Measurements from ENCODE around the gene NUP88.

The NUP88 gene

DNA sequence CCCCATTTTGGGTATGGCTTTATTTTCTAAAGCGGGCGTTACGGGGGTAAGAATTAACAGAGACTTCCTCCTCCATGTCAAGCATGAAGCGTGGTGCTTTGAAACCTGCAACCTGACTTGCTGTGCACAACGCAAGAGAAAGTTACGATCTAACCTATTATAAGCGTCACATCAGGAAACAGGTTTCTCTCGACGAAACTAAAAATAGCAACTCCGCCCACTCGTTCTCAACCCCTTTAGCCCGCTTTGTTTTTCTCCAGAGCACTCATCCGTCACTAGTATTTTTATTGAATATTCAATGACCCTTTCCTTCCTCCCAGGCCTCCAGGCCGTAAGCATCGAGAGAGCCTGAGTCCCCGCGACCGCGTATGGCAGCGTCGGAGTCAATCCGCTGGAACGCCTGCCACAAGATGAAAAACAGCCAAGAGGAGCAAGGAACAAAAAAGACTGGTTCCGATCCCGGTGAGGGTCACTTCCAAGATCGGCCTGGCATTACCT, 555 bp downstream of the NUP88 start:
- no peak for DNase-seq

DNA sequence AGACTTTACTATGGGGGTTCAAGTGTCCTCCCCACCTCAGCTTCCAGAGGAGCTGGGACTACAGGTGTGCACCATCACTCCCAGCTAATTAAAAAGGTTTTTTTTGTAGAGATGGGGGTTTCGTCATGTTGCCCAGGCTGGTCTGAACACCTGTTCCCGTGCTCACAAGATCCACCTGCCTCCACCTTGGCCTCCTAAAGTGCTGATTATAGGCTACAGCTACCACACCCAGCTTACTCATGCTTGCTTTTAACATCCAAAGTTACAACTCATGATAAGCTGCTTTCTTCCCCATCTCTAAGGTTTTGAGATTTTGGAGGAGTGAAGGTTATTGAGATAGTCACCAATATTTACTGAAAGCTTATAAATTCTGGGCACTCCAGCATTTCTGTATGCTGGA, 2.6 kb downstream of the NUP88 start:
- no peak for DNase-seq

DNA sequence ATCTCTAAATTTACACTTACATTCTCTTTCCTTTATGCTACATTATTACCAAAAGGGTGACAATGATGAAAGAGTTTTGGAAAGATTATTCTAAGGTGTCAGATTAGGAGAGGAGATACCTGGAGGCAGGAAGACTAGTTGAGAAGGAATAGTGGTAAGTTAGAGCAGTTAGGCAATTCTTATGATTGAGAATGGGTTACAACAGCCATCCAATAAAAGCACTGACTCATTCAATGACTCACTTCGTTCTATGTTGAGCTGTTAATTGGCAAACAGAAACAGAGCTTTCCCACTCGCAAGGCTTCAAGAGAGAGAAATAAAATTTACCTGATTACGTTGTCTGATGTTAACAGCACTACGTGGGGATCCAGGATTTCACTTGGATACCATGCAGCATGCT, 5.8 kb downstream of the NUP88 start:
- no peak for DNase-seq

DNA sequence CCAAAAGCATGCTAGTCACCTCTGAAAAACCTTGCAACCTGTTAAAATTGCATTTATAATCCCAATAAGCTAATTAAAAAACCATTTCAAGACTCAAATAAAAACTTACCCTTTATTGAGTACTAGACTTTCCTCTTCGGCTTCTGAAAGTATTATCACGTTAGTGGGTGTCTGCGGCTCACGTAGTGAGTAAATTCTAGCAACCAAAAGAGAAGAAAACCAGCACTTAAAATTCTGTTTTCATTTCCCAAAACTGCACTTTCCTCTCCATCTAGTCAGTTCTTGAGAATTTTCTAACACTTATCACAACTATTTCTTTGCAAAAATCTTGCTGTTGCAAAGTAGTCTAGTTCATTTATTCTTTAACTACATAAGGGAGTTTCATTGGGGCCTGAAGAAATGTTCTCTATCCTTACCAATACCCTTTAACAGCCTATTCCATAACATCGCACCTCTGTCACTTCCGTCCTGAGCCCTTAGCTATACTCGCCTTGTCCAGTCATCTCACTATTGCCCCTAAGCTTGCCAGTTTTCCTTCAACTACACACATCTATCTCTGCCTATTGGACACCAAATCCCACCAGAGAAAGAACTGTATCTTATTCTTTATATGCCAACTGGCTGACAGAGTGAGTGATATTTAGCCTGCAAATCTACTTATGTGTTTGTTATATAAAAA, 8.7 kb downstream of the NUP88 start:
- no peak for DNase-seq

- no peak for DNase-seq
Observed at GRCh38 chr17:5408186-5408585, 11.3 kb downstream of the NUP88 start.

DNA sequence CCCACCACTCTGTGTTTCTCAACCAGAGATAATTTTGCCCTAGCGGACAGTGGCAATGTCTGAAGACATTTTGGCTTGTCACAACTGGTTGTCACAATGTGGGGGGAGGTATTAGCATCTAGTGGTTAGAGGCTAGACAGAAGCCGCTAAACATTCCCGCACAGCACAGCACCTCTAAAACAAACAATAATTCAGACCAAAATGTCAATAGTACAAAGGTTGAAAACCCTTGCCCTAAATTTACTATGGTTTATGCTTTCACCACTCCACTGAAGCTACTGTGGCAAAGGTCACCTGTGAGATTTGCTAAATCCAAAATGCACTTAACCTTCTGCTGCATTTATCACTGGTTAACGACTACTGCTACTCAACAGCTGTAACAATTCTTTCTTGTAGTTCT, 14.1 kb downstream of the NUP88 start:
- DNase-seq = no peak

DNA sequence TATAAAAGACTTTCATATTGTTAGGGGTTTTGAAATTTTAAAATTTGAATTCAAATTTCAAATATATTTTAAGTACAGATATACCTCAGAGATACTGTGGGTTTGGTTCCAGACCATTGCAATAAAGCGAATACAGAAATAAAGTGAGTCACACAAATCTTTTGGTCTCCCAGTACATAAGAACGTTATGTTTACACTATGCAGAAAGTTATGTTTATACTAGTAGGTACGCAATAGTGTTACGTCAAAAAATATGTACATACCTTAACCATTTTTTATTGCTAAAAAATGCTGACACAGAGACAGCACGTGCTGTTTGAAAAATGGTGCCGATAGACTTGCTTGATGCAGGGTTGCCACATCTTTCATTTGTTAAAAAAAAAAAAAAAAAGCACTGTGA, 19.7 kb downstream of the NUP88 start:
- DNase-seq = no peak

GRCh38 chr17:5396612-5397011, 22.9 kb downstream of the NUP88 start:
- no peak for DNase-seq

DNA sequence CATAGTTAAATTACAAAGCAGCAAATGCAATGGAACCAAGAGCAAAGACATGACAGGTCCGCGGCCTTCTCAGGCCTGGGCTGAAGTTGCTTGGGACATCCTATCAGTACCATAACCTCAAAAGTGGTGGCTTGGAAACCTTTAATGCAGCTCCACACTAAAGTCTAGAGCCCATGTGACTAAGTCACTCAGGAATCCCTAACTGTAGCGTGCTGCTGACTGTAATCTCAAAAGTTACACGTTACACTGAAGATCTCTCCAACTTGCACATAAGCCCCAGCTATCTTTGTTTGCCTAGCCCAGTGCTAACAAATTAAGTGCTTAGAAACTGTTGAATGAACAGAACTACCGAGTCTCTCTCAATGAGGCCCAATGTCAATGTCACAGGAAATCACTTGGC, 27.8 kb downstream of the NUP88 start:
- DNase-seq = no peak

DNA sequence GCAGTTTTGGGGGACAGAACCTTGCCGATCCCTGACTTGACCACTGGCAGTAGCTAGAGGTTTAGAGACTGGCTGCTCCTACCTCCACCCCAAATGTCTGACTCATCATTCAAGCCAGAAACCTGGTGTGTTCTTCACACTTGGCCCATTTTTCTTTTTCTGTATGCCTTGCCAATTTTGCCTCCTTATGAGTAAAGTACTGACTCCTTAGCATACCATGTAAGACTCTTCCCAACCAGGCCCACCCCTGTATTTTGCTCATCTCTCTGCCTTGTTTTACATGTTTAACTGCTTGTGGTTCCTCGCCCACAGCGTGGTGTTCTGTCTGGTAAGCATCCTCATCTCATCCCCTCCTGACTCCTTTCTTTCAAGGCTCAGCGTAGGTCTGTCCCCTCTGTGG, 37.9 kb downstream of the NUP88 start:
- no peak for DNase-seq

- no peak for DNase-seq
Observed at GRCh38 chr17:5380491-5381135, 38.8 kb downstream of the NUP88 start.

GRCh38 chr17:5379351-5380107, 39.9 kb downstream of the NUP88 start:
- DNase-seq = no peak

DNA sequence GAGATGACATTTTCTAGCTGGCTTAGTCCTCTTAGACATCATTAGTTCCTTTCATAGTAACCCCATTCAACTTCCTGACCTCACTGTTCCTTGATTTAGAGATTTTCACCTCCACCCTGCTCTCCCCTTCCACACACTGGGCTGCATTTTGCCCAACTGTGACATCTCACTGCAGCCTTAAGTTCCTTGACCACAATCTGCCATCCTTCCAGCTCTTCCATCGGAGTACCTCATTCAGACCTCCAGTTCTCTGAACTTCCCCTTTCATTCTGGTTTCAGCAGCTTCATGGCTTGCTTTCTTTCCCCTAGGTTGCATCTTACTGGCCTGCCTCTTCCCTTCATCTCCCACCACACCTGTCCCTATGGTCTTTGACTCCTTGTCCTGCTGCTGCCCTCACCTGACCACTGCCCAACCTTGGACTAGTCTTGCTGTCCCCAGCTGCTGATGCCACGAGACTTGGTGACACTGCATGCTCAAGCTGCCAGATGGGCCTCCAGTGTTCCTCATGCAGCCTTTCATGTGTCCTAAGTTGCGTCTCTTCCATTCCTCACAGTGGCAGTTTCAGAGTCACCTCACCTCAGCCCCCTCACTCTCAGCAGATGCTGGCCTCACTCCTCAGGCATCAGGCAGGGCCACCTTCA, 40.8 kb downstream of the NUP88 start:
- no peak for DNase-seq

DNA sequence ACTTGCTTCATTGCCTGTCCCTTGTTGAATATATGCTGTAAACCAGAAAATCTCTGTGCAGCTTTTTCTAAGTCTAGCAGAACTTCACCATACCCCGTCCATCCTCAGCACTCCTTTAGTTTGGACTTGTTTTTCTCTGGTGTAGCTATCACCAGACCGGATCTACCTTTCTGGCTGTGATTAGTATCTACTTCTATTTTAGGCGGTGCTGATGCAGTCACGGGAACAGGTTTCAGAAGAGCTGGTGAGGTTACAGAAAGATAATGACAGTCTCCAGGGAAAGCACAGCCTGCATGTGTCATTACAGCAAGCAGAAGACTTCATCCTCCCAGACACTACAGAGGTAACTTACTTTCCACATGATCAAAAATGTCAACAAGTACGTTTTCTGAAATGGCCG, 46.4 kb downstream of the NUP88 start:
- DNase-seq = no peak

- no peak for DNase-seq
Observed at GRCh38 chr17:5370411-5370810, 49.1 kb downstream of the NUP88 start.

- no peak for DNase-seq
Observed at GRCh38 chr17:5365831-5366230, 53.6 kb downstream of the NUP88 start.

DNA sequence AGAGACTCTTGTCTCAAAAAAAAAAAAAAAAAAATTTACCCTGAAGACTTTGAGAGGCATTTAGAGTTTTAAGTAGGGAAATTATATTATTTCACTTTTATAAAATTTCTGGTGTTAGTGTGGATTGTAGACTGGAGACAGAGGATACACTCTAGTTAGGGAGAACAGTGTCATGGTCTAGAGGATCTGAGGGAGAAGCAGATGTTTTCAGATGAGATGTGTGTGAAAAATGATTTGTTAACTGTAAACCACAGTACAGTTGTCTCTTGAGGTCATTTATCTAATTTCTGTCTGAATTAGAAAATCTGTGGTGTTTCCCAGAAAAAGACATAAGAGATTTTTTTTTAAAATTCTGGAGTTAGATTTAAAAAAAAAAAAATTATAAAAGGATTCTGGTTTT, 54.8 kb downstream of the NUP88 start:
- DNase-seq = no peak

GRCh38 chr17:5364156-5364555, 55.3 kb downstream of the NUP88 start:
- DNase-seq = no peak

DNA sequence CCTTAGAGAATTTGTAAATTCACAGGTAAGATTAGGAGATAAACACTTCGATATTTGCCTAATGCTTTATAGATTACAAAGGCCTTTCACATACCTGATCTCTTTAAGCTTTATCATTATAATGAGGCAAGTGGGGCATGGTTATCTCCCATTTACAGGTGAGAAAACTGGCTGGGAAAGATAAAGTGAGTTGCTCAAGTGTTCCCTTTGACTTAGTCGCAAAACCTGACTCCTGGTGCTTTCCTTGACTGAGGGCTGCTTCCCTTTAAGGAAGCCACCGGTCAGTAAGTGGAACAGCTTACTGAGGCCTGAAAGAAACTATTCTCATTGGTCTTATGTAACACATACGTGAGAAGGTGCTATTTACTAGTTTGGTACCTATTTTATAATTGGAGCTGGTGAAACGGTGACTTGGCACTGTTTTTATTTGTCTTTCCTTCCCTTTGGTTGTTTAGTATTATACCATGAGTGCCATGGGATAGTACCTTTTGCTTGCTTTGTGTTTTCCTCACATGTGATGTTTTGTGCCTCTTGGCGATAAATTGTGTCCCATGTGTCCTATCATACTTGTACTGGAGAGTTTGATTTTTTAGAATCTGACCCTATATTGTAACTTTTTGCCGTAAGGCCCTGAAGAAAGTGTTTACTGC, 57.2 kb downstream of the NUP88 start:
- DNase-seq = no peak

- DNase-seq = no peak
Observed at GRCh38 chr17:5361426-5361825, 58.0 kb downstream of the NUP88 start.

DNA sequence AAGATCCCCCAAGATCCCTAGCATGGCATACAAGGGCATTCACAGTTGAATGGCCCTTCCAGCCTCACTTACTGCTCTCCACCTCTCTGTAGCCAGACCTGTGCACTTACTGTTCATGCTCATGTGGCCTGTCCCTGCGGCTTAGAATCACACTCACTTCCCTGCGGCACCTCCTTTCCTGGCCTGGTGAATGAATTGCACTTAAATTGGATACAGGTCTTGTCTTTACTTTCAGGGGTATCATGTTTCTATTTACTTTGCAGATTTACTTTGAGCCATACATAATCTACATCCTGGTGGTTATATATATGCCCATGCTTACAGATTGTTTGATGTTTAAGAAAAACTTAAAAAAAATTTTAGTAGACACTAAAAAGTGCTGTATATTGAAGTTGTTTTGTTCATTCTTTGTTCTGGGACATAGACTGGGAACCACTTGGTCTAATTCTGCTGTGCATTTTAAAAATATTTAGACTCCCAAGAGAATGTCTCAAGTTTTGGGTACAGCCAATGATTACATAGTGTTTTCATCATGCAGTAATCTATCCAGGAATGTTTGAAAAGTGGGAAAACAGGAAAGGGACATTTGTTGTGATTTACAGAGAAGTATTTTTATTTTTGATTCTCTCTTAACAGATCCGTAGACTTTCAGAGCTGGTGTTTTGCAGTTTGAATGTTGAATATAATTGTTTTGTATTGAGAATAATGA, 63.9 kb downstream of the NUP88 start:
- DNase-seq = no peak

DNA sequence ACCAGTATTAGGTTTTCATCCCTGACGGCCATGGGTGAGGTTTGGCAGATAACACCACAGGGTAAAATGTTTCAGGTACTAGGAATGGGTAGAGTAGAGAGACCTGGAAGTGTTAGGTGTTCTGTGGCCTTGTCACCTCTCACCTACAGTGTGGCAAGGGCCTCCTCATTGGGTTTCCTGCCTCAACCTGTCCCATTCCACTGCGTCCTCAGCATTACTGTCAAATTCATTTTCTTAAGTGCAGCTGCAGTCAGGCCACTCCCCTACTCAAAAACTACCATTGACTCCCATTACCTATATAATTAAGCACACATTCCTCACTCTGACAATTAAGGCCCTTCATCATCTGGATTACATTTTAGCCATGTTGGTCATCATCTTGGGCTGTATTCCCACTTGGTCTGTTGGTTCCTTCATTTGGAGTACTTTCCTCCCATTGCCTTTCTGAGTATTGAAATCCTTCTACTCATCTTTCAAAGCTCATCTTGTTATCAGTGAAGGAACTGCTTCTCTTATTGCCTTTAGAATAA, 64.5 kb downstream of the NUP88 start:
- DNase-seq = no peak

Measured in cortex of kidney (tissue), 1 donor.